HG03571 (cell line): ENCODE results near the gene TSC22D2.

Experiments
- ATAC-seq: cut with Tn5 transposase; IDR thresholded peaks from one replicate; pipeline ENCODE4 v1.9.1; 2021; ENCODE audit not compliant: unreplicated experiment

Gene TSC22D2

GRCh38 chr3:150411106-150411460 is 3.0 kb downstream of the TSC22D2 start:
- ATAC-seq, result no peak

DNA sequence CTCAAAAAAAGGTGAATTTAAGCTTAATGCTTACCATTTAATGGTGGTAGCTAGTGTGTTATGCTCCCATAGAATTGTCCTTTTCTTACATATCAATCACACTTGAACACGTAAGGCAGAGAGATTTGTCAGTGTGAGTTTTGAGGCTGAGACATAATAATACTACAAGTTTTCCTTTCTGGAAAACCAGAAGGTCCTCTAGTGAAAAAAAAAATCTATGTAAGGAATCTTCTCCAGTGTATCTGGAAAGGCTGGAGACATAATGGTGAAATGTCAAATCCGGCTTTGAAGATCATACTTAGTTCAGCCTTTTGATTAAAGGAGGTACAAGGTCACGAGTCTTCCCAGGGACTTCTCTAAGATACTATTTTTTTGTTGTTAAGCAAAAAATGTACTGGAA is 3.4 kb downstream of the TSC22D2 start:
- no peak for ATAC-seq

GRCh38 chr3:150411976-150412375 is 3.9 kb downstream of the TSC22D2 start:
- no peak for ATAC-seq

GRCh38 chr3:150412561-150413231 is 4.6 kb downstream of the TSC22D2 start:
- ATAC-seq, result no peak

DNA sequence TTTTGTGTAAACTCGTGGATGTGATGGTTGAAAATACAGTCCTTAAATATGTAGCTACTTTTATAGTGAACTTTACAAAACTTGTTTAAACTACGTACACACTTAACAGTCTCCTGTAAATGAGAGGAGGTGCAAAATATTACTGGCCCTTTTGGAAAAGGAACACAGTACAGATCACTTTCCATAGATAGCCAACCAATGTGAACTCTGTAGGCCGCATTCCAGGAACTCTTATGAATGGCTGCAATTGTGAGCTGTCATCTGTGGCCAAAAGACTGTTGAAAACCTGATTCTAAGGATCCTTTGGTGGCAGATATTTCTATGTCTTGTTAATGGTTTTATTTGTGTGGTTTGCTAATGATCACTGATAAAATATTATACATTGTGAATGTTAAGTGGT is 6.2 kb downstream of the TSC22D2 start:
- ATAC-seq, result no peak

DNA sequence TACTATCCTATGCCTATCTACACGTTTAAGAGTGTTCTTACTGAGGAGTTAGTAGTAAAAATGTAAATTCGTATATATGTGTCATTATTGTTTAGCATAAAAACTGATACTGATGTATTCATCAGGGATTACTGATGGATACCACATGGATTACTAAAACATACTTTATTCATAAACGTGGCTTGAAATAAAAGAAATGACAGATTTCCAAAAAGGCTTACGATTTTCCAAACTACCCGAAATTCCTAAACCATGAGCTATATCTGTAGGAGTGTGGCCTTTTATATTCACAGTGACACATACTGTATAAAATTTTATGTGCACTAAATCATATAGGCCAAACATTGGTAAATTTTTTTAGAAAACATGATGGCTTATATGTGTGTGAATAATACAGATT is 6.9 kb downstream of the TSC22D2 start:
- no peak for ATAC-seq

GRCh38 chr3:150419076-150419868 is 11.2 kb downstream of the TSC22D2 start:
- no peak for ATAC-seq

DNA sequence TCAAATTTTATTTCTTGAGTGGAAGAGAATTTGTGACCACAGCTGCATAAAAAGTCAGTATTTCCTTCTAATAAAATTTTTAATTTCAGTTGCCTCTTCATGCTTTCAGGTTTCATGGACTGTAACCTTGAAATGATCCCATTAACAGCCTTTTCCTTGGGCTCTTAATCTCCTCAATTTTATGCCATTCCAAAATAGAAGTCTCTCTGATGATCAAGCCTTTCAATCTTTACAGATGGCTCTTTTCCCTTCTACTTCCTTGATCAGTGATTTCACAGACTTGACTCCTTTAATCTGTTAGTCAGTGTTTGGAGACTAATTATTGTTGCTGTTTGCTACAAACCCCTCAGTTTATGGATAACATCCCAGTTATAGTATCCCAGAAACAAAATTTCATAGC is 11.9 kb downstream of the TSC22D2 start:
- ATAC-seq, result no peak

DNA sequence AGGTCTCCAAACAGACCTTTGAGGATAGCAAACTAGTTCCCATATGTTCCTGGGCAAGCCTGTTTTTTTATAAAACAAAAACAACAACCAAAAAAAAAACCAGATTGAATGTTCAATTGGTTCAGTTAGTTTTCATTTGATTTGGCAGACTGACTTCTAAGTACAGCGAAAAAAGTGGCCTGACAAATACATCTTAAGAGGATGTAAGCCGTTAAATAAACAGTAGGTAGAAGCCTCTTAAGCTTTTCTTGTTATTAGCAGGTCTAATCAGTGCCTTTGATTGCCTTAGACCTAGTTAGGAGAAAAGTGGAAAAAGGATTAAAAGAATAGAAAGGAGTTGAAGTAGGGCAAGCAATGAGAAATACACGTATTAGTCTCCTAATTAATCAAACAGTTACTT is 13.2 kb downstream of the TSC22D2 start:
- no peak for ATAC-seq

DNA sequence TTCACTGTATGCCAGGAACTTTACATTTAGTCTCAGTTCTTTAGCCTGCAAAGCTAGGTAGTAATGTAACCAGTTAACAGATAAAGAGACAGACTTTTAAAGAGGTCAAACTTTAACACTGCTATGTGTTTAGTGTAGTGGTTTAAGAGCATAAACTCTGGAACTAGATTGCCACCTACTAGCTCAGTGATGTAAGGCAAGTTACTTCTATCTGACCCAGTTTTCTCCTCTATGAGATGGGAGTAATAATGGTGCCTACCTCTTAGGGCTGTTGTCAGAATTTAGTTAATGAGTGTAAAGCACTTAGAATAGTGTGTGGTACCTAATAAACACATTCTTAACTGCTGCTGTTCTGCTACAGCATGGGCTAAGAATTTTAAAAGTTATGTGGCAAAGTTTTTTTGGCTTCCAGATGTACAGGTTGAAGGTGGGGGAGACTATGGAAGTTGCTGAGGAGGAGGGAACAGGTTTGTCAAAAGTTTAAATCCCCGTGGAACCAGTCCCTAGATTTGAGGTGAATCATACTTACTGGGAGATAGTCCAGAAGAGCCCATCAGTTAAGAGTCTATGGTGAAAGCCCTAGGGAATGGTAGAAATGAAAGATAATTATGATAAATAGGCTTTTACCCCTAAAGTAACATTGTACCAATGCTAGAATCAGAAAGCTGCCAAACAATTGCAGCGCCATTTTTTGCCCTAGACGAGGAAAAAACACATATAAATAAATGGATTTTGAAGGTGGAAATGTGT is 13.9 kb downstream of the TSC22D2 start:
- no peak for ATAC-seq

DNA sequence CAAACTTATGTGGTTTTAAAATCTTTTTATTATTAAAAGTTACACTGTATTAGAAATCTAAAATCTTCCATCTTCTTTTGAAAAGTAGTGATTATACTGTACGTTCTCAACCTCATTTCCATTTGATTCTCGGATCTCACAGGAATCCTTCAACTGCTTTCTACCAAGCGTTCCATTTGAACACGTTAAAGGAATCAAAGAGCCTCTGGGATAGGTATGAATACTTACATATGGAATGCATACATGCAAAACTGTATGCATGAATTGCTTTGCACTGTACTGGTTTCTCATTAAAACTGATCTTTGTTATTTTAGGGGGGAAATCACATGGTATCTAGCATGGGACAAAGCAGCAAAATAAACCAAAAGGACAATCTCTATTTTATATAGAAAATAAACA is 14.8 kb downstream of the TSC22D2 start:
- no peak for ATAC-seq

GRCh38 chr3:150423761-150424160 is 15.7 kb downstream of the TSC22D2 start:
- ATAC-seq, result no peak

GRCh38 chr3:150426292-150426691 is 18.2 kb downstream of the TSC22D2 start:
- ATAC-seq, result no peak

DNA sequence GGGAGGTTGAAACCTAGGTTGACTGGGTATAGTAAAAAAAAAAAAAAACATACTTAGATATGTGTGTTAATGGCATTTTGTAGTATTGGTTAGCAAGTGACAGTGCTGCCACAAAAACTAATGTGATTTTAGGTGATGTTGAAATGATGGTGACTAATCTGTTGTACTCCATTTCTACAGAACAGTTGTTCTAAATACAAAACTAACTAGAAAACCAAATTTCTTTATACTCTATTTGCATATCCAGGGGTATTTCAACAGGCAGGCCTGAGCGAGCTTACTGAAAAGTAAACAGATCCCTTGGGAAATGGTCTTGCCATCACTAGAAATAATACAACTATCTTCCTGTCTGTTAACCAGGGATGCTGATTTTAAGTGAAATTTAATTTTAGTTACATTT is 20.5 kb downstream of the TSC22D2 start:
- no peak for ATAC-seq

GRCh38 chr3:150429767-150430671 is 21.9 kb downstream of the TSC22D2 start:
- no peak for ATAC-seq

- ATAC-seq, result no peak
Measured at GRCh38 chr3:150433347-150433746, 25.2 kb downstream of the TSC22D2 start.

- no peak for ATAC-seq
Measured at GRCh38 chr3:150434234-150434633, 26.1 kb downstream of the TSC22D2 start.

DNA sequence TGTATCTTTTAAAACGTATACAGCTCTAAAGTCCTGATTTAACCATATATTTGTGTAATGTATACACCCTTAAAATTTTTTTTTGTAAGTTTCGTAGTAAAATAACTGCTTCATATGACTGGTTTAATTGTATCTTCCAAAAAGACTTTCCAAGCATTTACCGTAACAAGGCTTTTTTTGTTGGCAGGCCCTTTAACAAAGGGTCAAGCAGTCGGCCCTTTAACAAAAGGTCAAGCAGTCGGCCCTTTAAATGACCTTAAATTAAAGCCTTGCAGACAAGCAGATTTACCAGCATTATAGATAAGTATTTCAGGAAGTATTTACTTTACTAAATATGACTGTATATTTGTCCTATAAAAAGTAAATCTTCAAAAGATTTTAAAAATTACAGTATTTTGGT is 28.1 kb downstream of the TSC22D2 start:
- no peak for ATAC-seq

DNA sequence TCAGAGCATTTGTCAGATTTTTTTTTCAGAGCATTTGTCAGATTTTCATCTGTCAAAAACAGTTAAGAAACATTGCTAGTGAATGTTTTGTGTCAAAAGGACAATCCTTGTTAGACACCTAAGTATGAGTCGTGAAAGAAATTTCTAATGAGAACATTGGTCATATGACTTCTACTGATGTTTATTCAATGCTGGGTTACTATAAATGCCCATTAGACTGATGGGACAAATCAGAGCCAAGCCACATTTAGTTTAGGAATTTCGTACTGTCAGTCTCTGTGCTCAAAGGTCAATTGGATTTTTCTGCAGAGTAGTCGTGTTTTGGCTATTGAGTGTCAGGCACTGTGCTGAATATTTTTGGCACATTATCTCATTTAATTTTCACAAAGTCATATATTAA is 31.6 kb downstream of the TSC22D2 start:
- no peak for ATAC-seq

GRCh38 chr3:150443331-150443741 is 35.2 kb downstream of the TSC22D2 start:
- no peak for ATAC-seq

GRCh38 chr3:150444371-150444770 is 36.3 kb downstream of the TSC22D2 start:
- ATAC-seq, result no peak
